ENCODE measurements around the gene ADIPOR2.

GRCh38 chr12:1645819-1646218 is 45.1 kb upstream of the ADIPOR2 start:
- TF ChIP-seq CEBPB (IDR thresholded peaks at IDR 0.05) = no peak
- TF ChIP-seq EP300 (IDR thresholded peaks at IDR 0.05; ENCODE audit: borderline replicate concordance) = no peak
- TF ChIP-seq REST (IDR thresholded peaks at IDR 0.05; ENCODE audit: low read depth) = no peak
- TF ChIP-seq, protein P1, sequence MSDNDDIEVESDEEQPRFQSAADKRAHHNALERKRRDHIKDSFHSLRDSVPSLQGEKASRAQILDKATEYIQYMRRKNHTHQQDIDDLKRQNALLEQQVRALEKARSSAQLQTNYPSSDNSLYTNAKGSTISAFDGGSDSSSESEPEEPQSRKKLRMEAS (IDR thresholded peaks at IDR 0.05) = no peak
- TF ChIP-seq CREB1 (IDR thresholded peaks at IDR 0.05; ENCODE audit: low read depth) = no peak
- TF ChIP-seq TAF1 (IDR thresholded peaks at IDR 0.05; ENCODE audit: low read depth) = no peak
- TF ChIP-seq, protein P2, sequence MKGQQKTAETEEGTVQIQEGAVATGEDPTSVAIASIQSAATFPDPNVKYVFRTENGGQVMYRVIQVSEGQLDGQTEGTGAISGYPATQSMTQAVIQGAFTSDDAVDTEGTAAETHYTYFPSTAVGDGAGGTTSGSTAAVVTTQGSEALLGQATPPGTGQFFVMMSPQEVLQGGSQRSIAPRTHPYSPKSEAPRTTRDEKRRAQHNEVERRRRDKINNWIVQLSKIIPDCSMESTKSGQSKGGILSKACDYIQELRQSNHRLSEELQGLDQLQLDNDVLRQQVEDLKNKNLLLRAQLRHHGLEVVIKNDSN (IDR thresholded peaks at IDR 0.05) = no peak
- no peak for TF ChIP-seq YY1 (IDR thresholded peaks at IDR 0.05; ENCODE audit: low read depth)
- TF ChIP-seq EGR1 (IDR thresholded peaks at IDR 0.05) = no peak
- no peak for TF ChIP-seq NFIC (IDR thresholded peaks at IDR 0.05)
- no peak for TF ChIP-seq ZBTB7A (IDR thresholded peaks at IDR 0.05; ENCODE audit: low read depth)
- TF ChIP-seq FOXM1 (IDR thresholded peaks at IDR 0.05; ENCODE audit: borderline replicate concordance, low read depth) = no peak
